Right atrium auricular region (tissue), 2 donors: ENCODE data around the gene GTF2F2. TPM values are rescaled to one million over a fixed set of nuclear protein-coding genes. Genes with fewer than 3 reads are reported as not detected.

Source experiments
- DNase-seq: peaks from one replicate; pipeline ENCODE4 v3.0.0-alpha.2; 2019; ENCODE audit warnings: low spot score
- H3K27ac ChIP-seq, 2 donors: fragments of 200-600 bp; sonication (generic); 1 replicate in 1 of 2; 2 replicates in 1 of 2; pipeline ENCODE4 v1.5.1; 2016 to 2019
- H3K27me3 ChIP-seq, 2 donors: fragments of 200-600 bp; sonication (generic); one replicate each; pipeline versions ENCODE4 v1.5.1 to v1.6.0; 2017 to 2019
- H3K36me3 ChIP-seq: fragments of 200-600 bp; sonication (generic); one replicate; pipeline ENCODE4 v1.5.1; 2016
- H3K4me1 ChIP-seq, 2 donors: fragments of 200-600 bp; sonication (generic); one replicate each; pipeline versions ENCODE4 v1.5.1 to v1.6.0; 2017 to 2019
- H3K4me3 ChIP-seq, 2 donors: fragments of 200-600 bp; sonication (generic); 1 replicate in 1 of 2; 2 replicates in 1 of 2; pipeline ENCODE4 v1.5.1; 2017 to 2019; ENCODE audit warnings: mild to moderate bottlenecking in 1 of 2, moderate library complexity in 1 of 2
- H3K9me3 ChIP-seq, 2 donors: fragments of 200-600 bp; sonication (generic); one replicate each; pipeline ENCODE4 v1.5.1; 2019
- CTCF ChIP-seq, 2 donors: fragments of 200-600 bp; sonication (generic); IDR thresholded peaks; one replicate each; pipeline ENCODE4 v1.5.1; 2019; ENCODE audit warnings: antibody characterized with exemption in 2 of 2
- total RNA-seq, 2 donors: library from RNA; depleted of rRNA; stranded (reverse); fragments of >200 nt; gene quantifications; one replicate each; pipeline ENCODE4 v1.1.0, GENCODE V29; 2016

GTF2F2 gene
- total RNA-seq, 2 donors from 2014 or later: 9.4 to 23.3 TPM

- no peak for DNase-seq
- Histone ChIP-seq H3K36me3 (peaks cover 22% of the 10 kb centered on the region), H3K4me1 (peaks cover 0 to 94% of the 10 kb centered on the region in 2 donors), H3K27ac (peak overlapping the region in 1 of 2 donors; percentile 23), H3K4me3 (no peak overlapping the region), H3K9me3 (no peaks in the 10 kb centered on the region), H3K27me3 (no peaks in the 10 kb centered on the region)
- TF ChIP-seq CTCF (IDR thresholded peaks at IDR 0.05): no peak
Observed at GRCh38 chr13:45331692-45332035, 211.4 kb downstream of the GTF2F2 start.

- TF ChIP-seq CTCF (IDR thresholded peaks at IDR 0.05): no peak
- DNase-seq: peak; percentile 77
- H3K4me3 ChIP-seq: no peak overlapping the region
- H3K27me3 ChIP-seq: no peaks in the 10 kb centered on the region
- peaks cover 28% of the 10 kb centered on the region for H3K36me3 ChIP-seq
- H3K9me3 ChIP-seq: no peaks in the 10 kb centered on the region
- H3K4me1 ChIP-seq: peaks cover 0 to 95% of the 10 kb centered on the region in 2 donors
- peak overlapping the region in 1 of 2 donors; percentile 23 for H3K27ac ChIP-seq
Observed at GRCh38 chr13:45332036-45332830, 211.9 kb downstream of the GTF2F2 start.

- Histone ChIP-seq H3K9me3 (no peaks in the 10 kb centered on the region), H3K4me1 (peaks cover 0 to 95% of the 10 kb centered on the region in 2 donors), H3K36me3 (peaks cover 34% of the 10 kb centered on the region), H3K27ac (peak overlapping the region in 1 of 2 donors; percentile 23), H3K27me3 (no peaks in the 10 kb centered on the region), H3K4me3 (no peak overlapping the region)
- no peak for TF ChIP-seq CTCF (IDR thresholded peaks at IDR 0.05)
- DNase-seq: no peak
Observed at GRCh38 chr13:45332831-45333219, 212.5 kb downstream of the GTF2F2 start.

- peaks cover 40% of the 10 kb centered on the region for H3K36me3 ChIP-seq
- DNase-seq: no peak
- H3K9me3 ChIP-seq: no peaks in the 10 kb centered on the region
- H3K27me3 ChIP-seq: no peaks in the 10 kb centered on the region
- no peak overlapping the region for H3K27ac ChIP-seq
- H3K4me1 ChIP-seq: peaks cover 0 to 96% of the 10 kb centered on the region in 2 donors
- no peak overlapping the region for H3K4me3 ChIP-seq
- no peak for TF ChIP-seq CTCF (IDR thresholded peaks at IDR 0.05)
Observed at GRCh38 chr13:45333251-45333976, 213.1 kb downstream of the GTF2F2 start.

Other genes with a start within 250 kb of the GTF2F2 start
- 1 to 10 TPM; 2.2 to 2.9 TPM for gene NUFIP1, start 131.0 kb upstream of the GTF2F2 start, total RNA-seq
- gene GPALPP1, start 131.0 kb upstream of the GTF2F2 start, total RNA-seq: 10 to 100 TPM in 1 of 2 donors, 1 to 10 TPM in 1; 9.0 to 14.6 TPM
- gene KCTD4, start 80.5 kb downstream of the GTF2F2 start, total RNA-seq: under 1 TPM in 1 of 2 donors, not detected in 1; 0.16 TPM
- 1,000 to 10,000 TPM; 2,150 to 2,159 TPM for gene TPT1, start 220.7 kb downstream of the GTF2F2 start, total RNA-seq